Measurements from ENCODE around the gene SLC66A1.

The SLC66A1 gene

GRCh38 chr1:19330449-19331135, 18.5 kb downstream of the SLC66A1 start:
- Histone ChIP-seq H3K27ac (ENCODE audit: low read depth, low read length) (no peak overlapping the region), H3K9ac (ENCODE audit: low read length in 5 of 5) (no peak overlapping the region), H3K36me3 (ENCODE audit: control insufficient read depth in 5 of 5, insufficient read depth in 5 of 5, low read length in 5 of 5) (peaks cover 0 to 71% (median 48%) of the 10 kb centered on the region in 5 donors), H3K4me1 (ENCODE audit: control insufficient read depth in 5 of 5, insufficient read depth in 5 of 5, low read length in 5 of 5) (no peaks in the 10 kb centered on the region), H3K9me3 (ENCODE audit: control insufficient read depth in 5 of 5, low read length in 5 of 5) (no peaks in the 10 kb centered on the region), H3K27me3 (ENCODE audit: control insufficient read depth in 5 of 5, insufficient read depth in 4 of 5, low read length in 5 of 5) (no peaks in the 10 kb centered on the region), H3K4me3 (ENCODE audit: low read depth in 1 of 5, low read length in 5 of 5) (no peak overlapping the region)

GRCh38 chr1:19331262-19331878, 19.2 kb downstream of the SLC66A1 start:
- Histone ChIP-seq H3K9ac (ENCODE audit: low read length in 5 of 5) (no peak overlapping the region), H3K36me3 (ENCODE audit: control insufficient read depth in 5 of 5, insufficient read depth in 5 of 5, low read length in 5 of 5) (peaks cover 0 to 63% (median 40%) of the 10 kb centered on the region in 5 donors), H3K27me3 (ENCODE audit: control insufficient read depth in 5 of 5, insufficient read depth in 4 of 5, low read length in 5 of 5) (no peaks in the 10 kb centered on the region), H3K27ac (ENCODE audit: low read depth, low read length) (no peak overlapping the region), H3K4me1 (ENCODE audit: control insufficient read depth in 5 of 5, insufficient read depth in 5 of 5, low read length in 5 of 5) (no peaks in the 10 kb centered on the region), H3K4me3 (ENCODE audit: low read depth in 1 of 5, low read length in 5 of 5) (no peak overlapping the region), H3K9me3 (ENCODE audit: control insufficient read depth in 5 of 5, low read length in 5 of 5) (no peaks in the 10 kb centered on the region)

GRCh38 chr1:19332832-19333231, 20.7 kb downstream of the SLC66A1 start:
- Histone ChIP-seq H3K9me3 (ENCODE audit: control insufficient read depth in 5 of 5, low read length in 5 of 5) (no peaks in the 10 kb centered on the region), H3K27ac (ENCODE audit: low read depth, low read length) (no peak overlapping the region), H3K9ac (ENCODE audit: low read length in 5 of 5) (no peak overlapping the region), H3K36me3 (ENCODE audit: control insufficient read depth in 5 of 5, insufficient read depth in 5 of 5, low read length in 5 of 5) (peaks cover 0 to 61% (median 33%) of the 10 kb centered on the region in 5 donors), H3K27me3 (ENCODE audit: control insufficient read depth in 5 of 5, insufficient read depth in 4 of 5, low read length in 5 of 5) (no peaks in the 10 kb centered on the region), H3K4me1 (ENCODE audit: control insufficient read depth in 5 of 5, insufficient read depth in 5 of 5, low read length in 5 of 5) (no peaks in the 10 kb centered on the region), H3K4me3 (ENCODE audit: low read depth in 1 of 5, low read length in 5 of 5) (no peak overlapping the region)

GRCh38 chr1:19333587-19334354, 21.6 kb downstream of the SLC66A1 start:
- no peak overlapping the region for H3K9ac ChIP-seq (ENCODE audit: low read length in 5 of 5)
- no peaks in the 10 kb centered on the region for H3K4me1 ChIP-seq (ENCODE audit: control insufficient read depth in 5 of 5, insufficient read depth in 5 of 5, low read length in 5 of 5)
- no peaks in the 10 kb centered on the region for H3K27me3 ChIP-seq (ENCODE audit: control insufficient read depth in 5 of 5, insufficient read depth in 4 of 5, low read length in 5 of 5)
- H3K4me3 ChIP-seq (ENCODE audit: low read depth in 1 of 5, low read length in 5 of 5), result no peak overlapping the region
- peaks cover 0 to 60% (median 29%) of the 10 kb centered on the region in 5 donors for H3K36me3 ChIP-seq (ENCODE audit: control insufficient read depth in 5 of 5, insufficient read depth in 5 of 5, low read length in 5 of 5)
- no peak overlapping the region for H3K27ac ChIP-seq (ENCODE audit: low read depth, low read length)
- H3K9me3 ChIP-seq (ENCODE audit: control insufficient read depth in 5 of 5, low read length in 5 of 5), result no peaks in the 10 kb centered on the region

GRCh38 chr1:19336543-19336942, 24.4 kb downstream of the SLC66A1 start:
- no peaks in the 10 kb centered on the region for H3K27me3 ChIP-seq (ENCODE audit: control insufficient read depth in 5 of 5, insufficient read depth in 4 of 5, low read length in 5 of 5)
- no peak overlapping the region for H3K9ac ChIP-seq (ENCODE audit: low read length in 5 of 5)
- no peak overlapping the region for H3K27ac ChIP-seq (ENCODE audit: low read depth, low read length)
- H3K36me3 ChIP-seq (ENCODE audit: control insufficient read depth in 5 of 5, insufficient read depth in 5 of 5, low read length in 5 of 5), result peaks cover 0 to 62% (median 30%) of the 10 kb centered on the region in 5 donors
- H3K9me3 ChIP-seq (ENCODE audit: control insufficient read depth in 5 of 5, low read length in 5 of 5), result no peaks in the 10 kb centered on the region
- no peak overlapping the region for H3K4me3 ChIP-seq (ENCODE audit: low read depth in 1 of 5, low read length in 5 of 5)
- peaks cover 0 to 4% (median 4%) of the 10 kb centered on the region in 5 donors for H3K4me1 ChIP-seq (ENCODE audit: control insufficient read depth in 5 of 5, insufficient read depth in 5 of 5, low read length in 5 of 5)

- no peak overlapping the region for H3K4me3 ChIP-seq (ENCODE audit: low read depth in 1 of 5, low read length in 5 of 5)
- no peak overlapping the region for H3K9ac ChIP-seq (ENCODE audit: low read length in 5 of 5)
- H3K4me1 ChIP-seq (ENCODE audit: control insufficient read depth in 5 of 5, insufficient read depth in 5 of 5, low read length in 5 of 5), result peaks cover 0 to 12% (median 11%) of the 10 kb centered on the region in 5 donors
- peaks cover 0 to 62% (median 32%) of the 10 kb centered on the region in 5 donors for H3K36me3 ChIP-seq (ENCODE audit: control insufficient read depth in 5 of 5, insufficient read depth in 5 of 5, low read length in 5 of 5)
- no peaks in the 10 kb centered on the region for H3K27me3 ChIP-seq (ENCODE audit: control insufficient read depth in 5 of 5, insufficient read depth in 4 of 5, low read length in 5 of 5)
- H3K27ac ChIP-seq (ENCODE audit: low read depth, low read length), result no peak overlapping the region
- H3K9me3 ChIP-seq (ENCODE audit: control insufficient read depth in 5 of 5, low read length in 5 of 5), result no peaks in the 10 kb centered on the region
Measured at GRCh38 chr1:19337289-19337688, 25.2 kb downstream of the SLC66A1 start.

- no peak overlapping the region for H3K27ac ChIP-seq (ENCODE audit: low read depth, low read length)
- peaks cover 0 to 63% (median 37%) of the 10 kb centered on the region in 5 donors for H3K36me3 ChIP-seq (ENCODE audit: control insufficient read depth in 5 of 5, insufficient read depth in 5 of 5, low read length in 5 of 5)
- peaks cover 0 to 22% (median 13%) of the 10 kb centered on the region in 5 donors for H3K4me1 ChIP-seq (ENCODE audit: control insufficient read depth in 5 of 5, insufficient read depth in 5 of 5, low read length in 5 of 5)
- H3K9ac ChIP-seq (ENCODE audit: low read length in 5 of 5), result no peak overlapping the region
- H3K27me3 ChIP-seq (ENCODE audit: control insufficient read depth in 5 of 5, insufficient read depth in 4 of 5, low read length in 5 of 5), result no peaks in the 10 kb centered on the region
- no peaks in the 10 kb centered on the region for H3K9me3 ChIP-seq (ENCODE audit: control insufficient read depth in 5 of 5, low read length in 5 of 5)
- H3K4me3 ChIP-seq (ENCODE audit: low read depth in 1 of 5, low read length in 5 of 5), result no peak overlapping the region
Measured at GRCh38 chr1:19338323-19338762, 26.2 kb downstream of the SLC66A1 start.

- H3K9ac ChIP-seq (ENCODE audit: low read length in 5 of 5), result no peak overlapping the region
- H3K4me1 ChIP-seq (ENCODE audit: control insufficient read depth in 5 of 5, insufficient read depth in 5 of 5, low read length in 5 of 5), result peaks cover 0 to 22% (median 13%) of the 10 kb centered on the region in 5 donors
- H3K36me3 ChIP-seq (ENCODE audit: control insufficient read depth in 5 of 5, insufficient read depth in 5 of 5, low read length in 5 of 5), result peaks cover 0 to 69% (median 44%) of the 10 kb centered on the region in 5 donors
- H3K27me3 ChIP-seq (ENCODE audit: control insufficient read depth in 5 of 5, insufficient read depth in 4 of 5, low read length in 5 of 5), result no peaks in the 10 kb centered on the region
- no peak overlapping the region for H3K27ac ChIP-seq (ENCODE audit: low read depth, low read length)
- H3K4me3 ChIP-seq (ENCODE audit: low read depth in 1 of 5, low read length in 5 of 5), result no peak overlapping the region
- H3K9me3 ChIP-seq (ENCODE audit: control insufficient read depth in 5 of 5, low read length in 5 of 5), result no peaks in the 10 kb centered on the region
Measured at GRCh38 chr1:19339214-19339861, 27.2 kb downstream of the SLC66A1 start.

GRCh38 chr1:19340387-19340937, 28.3 kb downstream of the SLC66A1 start:
- no peaks in the 10 kb centered on the region for H3K9me3 ChIP-seq (ENCODE audit: control insufficient read depth in 5 of 5, low read length in 5 of 5)
- H3K4me1 ChIP-seq (ENCODE audit: control insufficient read depth in 5 of 5, insufficient read depth in 5 of 5, low read length in 5 of 5), result peaks cover 0 to 22% (median 13%) of the 10 kb centered on the region in 5 donors
- peaks cover 0 to 80% (median 55%) of the 10 kb centered on the region in 5 donors for H3K36me3 ChIP-seq (ENCODE audit: control insufficient read depth in 5 of 5, insufficient read depth in 5 of 5, low read length in 5 of 5)
- H3K4me3 ChIP-seq (ENCODE audit: low read depth in 1 of 5, low read length in 5 of 5), result no peak overlapping the region
- H3K9ac ChIP-seq (ENCODE audit: low read length in 5 of 5), result no peak overlapping the region
- H3K27me3 ChIP-seq (ENCODE audit: control insufficient read depth in 5 of 5, insufficient read depth in 4 of 5, low read length in 5 of 5), result no peaks in the 10 kb centered on the region
- H3K27ac ChIP-seq (ENCODE audit: low read depth, low read length), result no peak overlapping the region
